HG03457 (cell line): ENCODE measurements around the gene CMTM7.

Source experiments
- ATAC-seq: cut with Tn5 transposase; IDR thresholded peaks from one replicate; pipeline ENCODE4 v1.9.1; 2021; ENCODE audit warnings: moderate number of reproducible peaks; ENCODE audit not compliant: unreplicated experiment

CMTM7 gene

GRCh38 chr3:32391643-32392535, at the start of gene CMTM7:
Gene CMTM7, plus strand, starts transcription at chr3:32391853. Its CDS starts 54 bp downstream, at chr3:32391907.
- no peak for ATAC-seq

GRCh38 chr3:32347343-32348125, 44.1 kb upstream of the CMTM7 start:
- no peak for ATAC-seq

- ATAC-seq, result no peak
Measured at GRCh38 chr3:32349184-32349583, 42.5 kb upstream of the CMTM7 start.

- ATAC-seq, result no peak
Measured at GRCh38 chr3:32352563-32352962, 39.1 kb upstream of the CMTM7 start.

GRCh38 chr3:32353351-32353750, 38.3 kb upstream of the CMTM7 start:
- ATAC-seq, result no peak

GRCh38 chr3:32354362-32354778, 37.3 kb upstream of the CMTM7 start:
- ATAC-seq, result no peak

- no peak for ATAC-seq
Measured at GRCh38 chr3:32355751-32356291, 35.8 kb upstream of the CMTM7 start.

- ATAC-seq, result no peak
Measured at GRCh38 chr3:32359766-32360492, 31.7 kb upstream of the CMTM7 start.

GRCh38 chr3:32360493-32360827, 31.2 kb upstream of the CMTM7 start:
- no peak for ATAC-seq

GRCh38 chr3:32366638-32367397, 24.8 kb upstream of the CMTM7 start:
- ATAC-seq, result no peak

- no peak for ATAC-seq
Measured at GRCh38 chr3:32367442-32367841, 24.2 kb upstream of the CMTM7 start.

GRCh38 chr3:32371461-32372212, 20.0 kb upstream of the CMTM7 start:
- no peak for ATAC-seq

- ATAC-seq, result no peak
Measured at GRCh38 chr3:32372213-32372490, 19.5 kb upstream of the CMTM7 start.

GRCh38 chr3:32373276-32373675, 18.4 kb upstream of the CMTM7 start:
- no peak for ATAC-seq

- no peak for ATAC-seq
Measured at GRCh38 chr3:32373844-32374243, 17.8 kb upstream of the CMTM7 start.

- ATAC-seq, result no peak
Measured at GRCh38 chr3:32374788-32375595, 16.7 kb upstream of the CMTM7 start.

GRCh38 chr3:32375596-32375930, 16.1 kb upstream of the CMTM7 start:
- no peak for ATAC-seq

GRCh38 chr3:32376115-32376514, 15.5 kb upstream of the CMTM7 start:
- ATAC-seq, result no peak

- ATAC-seq, result no peak
Measured at GRCh38 chr3:32379831-32380500, 11.7 kb upstream of the CMTM7 start.
